AG10803 (cell line): ENCODE data around the gene GABRG3.

ENCODE experiments used
- DNase-seq: peaks from one replicate; pipeline ENCODE4 v3.0.0; 2010; ENCODE audit warnings: low read depth
- H3K4me3 ChIP-seq: 2 replicates; pipeline ENCODE4 v1.5.1; 2011; ENCODE audit warnings: mild to moderate bottlenecking, low read length, control low read depth
- CTCF ChIP-seq: conservative IDR thresholded peaks from 2 replicates; pipeline ENCODE4 v1.5.1; 2011; ENCODE audit warnings: mild to moderate bottlenecking, low read length, control low read depth, inconsistent platforms

GABRG3 gene

GRCh38 chr15:27067175-27067574, 96.2 kb downstream of the GABRG3 start:
- no peak for DNase-seq
- no peak for TF ChIP-seq CTCF

GRCh38 chr15:27070841-27071240, 99.9 kb downstream of the GABRG3 start:
- no peak overlapping the region for H3K4me3 ChIP-seq
- no peak for DNase-seq
- no peak for TF ChIP-seq CTCF

More at GRCh38 chr15:27067175-27067574, 96.2 kb downstream of the GABRG3 start:
- H3K4me3 ChIP-seq: no peak overlapping the region

GRCh38 chr15:27074179-27074578, 103.2 kb downstream of the GABRG3 start:
- no peak for TF ChIP-seq CTCF
- DNase-seq: no peak
- no peak overlapping the region for H3K4me3 ChIP-seq

- TF ChIP-seq CTCF: no peak
- no peak for DNase-seq
- no peak overlapping the region for H3K4me3 ChIP-seq
Observed at GRCh38 chr15:27077790-27078189, 106.8 kb downstream of the GABRG3 start.

GRCh38 chr15:27081676-27082418, 110.9 kb downstream of the GABRG3 start:
- no peak overlapping the region for H3K4me3 ChIP-seq
- no peak for DNase-seq
- no peak for TF ChIP-seq CTCF

GRCh38 chr15:27082526-27082925, 111.5 kb downstream of the GABRG3 start:
- TF ChIP-seq CTCF: no peak
- H3K4me3 ChIP-seq: no peak overlapping the region
- DNase-seq: no peak

GRCh38 chr15:27084844-27085243, 113.9 kb downstream of the GABRG3 start:
- H3K4me3 ChIP-seq: no peak overlapping the region
- TF ChIP-seq CTCF: no peak

More at GRCh38 chr15:27084844-27085243, 113.9 kb downstream of the GABRG3 start:
- DNase-seq: no peak
